HG03432 (cell line): ENCODE results near the gene SEL1L2.

Experiments used
- ATAC-seq: cut with Tn5 transposase; IDR thresholded peaks from one replicate; pipeline ENCODE4 v1.9.1; 2021; ENCODE audit warnings: mild to moderate bottlenecking, moderate library complexity; ENCODE audit not compliant: unreplicated experiment

Gene SEL1L2

GRCh38 chr20:13873831-13874230, 116.6 kb downstream of the SEL1L2 start:
- no peak for ATAC-seq

- ATAC-seq = no peak
Measured at GRCh38 chr20:13870170-13870748, 120.2 kb downstream of the SEL1L2 start.

DNA sequence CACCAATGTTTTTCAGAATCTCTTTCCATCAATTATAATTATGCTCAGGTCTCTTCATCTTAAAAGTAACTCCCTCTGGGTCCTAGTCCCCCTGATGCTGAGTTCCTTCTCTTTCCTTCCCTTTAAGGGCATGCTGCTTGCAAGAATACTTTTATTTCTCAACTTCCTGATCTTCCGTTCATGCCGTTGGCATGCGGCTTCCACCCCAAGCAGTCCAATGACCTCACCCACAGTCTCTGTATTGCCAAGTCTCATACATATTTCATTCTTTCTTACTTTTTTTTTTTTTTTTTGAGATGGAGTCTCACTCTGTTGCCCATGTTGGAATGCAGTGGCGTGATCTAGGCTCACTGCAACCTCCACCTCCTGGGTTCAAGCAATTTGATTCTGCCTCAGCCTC, 122.1 kb downstream of the SEL1L2 start:
- no peak for ATAC-seq

DNA sequence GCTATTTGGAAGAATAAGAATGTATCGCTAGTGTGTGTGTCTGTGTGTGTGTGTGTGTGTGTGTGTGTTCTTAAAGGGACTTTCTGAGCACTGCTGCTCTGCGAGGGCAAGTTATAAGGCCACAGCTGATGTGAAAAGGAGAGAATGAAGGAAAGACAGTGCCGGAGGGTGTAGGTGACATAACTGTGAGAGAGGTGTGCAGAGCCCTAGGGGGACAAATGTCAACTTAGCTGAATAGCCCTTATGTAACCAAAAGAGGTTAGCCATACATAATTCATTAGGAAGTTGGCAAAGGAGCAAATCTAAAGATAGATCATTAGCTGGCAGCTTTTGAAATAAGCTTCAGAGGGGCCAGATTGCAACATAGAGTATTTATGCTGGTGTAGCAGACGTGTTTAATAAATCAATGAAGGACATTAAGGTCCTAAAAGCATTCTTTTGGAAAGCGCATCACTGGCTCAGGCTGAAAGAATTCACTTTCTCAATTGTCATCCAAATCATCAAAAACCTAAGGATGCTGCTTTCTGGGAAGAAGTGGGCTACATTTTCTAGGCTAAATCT, 124.5 kb downstream of the SEL1L2 start:
- no peak for ATAC-seq

GRCh38 chr20:13865156-13865555, 125.3 kb downstream of the SEL1L2 start:
- no peak for ATAC-seq

DNA sequence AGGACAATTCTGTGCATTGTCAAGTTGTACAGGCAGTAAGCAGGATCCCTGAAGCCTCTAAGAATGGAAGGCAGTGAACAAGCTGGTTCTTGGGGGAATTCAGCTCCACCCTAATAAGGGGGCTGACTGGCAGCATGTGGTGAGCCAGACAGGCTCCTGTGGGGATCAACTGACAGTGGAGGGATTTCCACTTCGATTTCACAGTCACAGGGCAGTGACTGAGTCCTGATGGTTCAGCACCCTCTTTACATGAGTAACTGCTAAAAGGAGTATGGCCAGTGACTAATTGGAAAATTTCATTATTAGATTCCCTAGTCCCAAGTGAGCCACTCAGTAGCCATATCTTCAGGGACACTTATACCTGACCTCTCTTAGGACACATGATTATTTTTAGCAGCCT, 127.2 kb downstream of the SEL1L2 start:
- no peak for ATAC-seq

DNA sequence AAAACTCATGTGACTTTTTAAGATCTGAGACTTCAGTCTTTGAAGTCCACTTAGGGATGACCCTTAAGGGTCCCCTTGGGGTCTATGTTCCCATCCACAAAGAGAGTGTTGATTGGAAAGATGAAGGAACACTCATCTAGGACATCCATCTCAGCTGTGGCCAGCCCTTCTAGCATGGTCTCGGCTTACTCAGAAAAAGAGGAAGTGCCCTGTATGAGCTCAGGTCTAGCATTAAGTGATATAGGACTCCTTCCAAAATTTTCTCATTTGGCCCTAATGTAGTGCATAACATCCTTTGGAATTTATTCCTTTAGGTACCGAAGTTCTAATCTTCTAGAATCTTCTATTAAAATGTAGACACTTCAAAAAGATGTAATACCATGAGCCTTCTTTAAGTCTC, 128.2 kb downstream of the SEL1L2 start:
- no peak for ATAC-seq

DNA sequence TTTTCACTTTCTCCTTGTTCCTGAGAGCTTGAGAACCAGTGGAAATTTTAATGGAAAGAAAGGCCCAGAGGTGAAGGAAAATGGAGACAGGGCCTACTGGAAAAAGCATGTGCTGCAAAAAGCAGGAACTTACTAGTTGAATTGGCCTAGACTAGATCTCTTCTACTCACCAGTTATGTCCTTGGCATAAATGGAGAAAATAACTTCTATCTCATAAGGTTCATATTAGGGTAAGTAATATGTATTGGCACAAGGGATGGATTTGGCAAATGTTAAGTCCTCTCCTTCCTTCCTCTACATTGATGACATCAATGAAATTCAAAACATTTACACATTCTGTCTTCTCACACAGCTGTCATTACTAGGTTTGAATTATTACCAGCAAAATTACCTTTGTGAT, 131.5 kb downstream of the SEL1L2 start:
- ATAC-seq = no peak

DNA sequence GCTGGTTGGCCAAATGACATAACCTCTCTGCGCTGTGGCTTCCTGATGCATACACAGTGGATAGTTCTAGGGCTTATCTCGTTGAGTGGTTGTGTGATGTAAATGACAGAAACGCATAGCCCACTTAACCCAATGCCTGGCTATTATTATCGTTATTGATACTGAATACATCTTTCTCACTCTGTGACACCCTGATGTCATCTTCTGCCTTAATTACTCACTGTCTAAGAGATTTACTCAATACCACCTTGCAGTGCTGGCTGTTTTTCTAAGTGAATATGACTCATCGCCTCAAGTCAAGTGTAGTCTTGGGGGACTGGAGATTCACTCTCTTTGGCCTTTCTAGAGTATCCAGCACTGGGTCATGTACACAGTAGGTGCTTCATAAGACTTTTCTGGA, 132.0 kb downstream of the SEL1L2 start:
- ATAC-seq = no peak

GRCh38 chr20:13857961-13858360, 132.5 kb downstream of the SEL1L2 start:
- no peak for ATAC-seq

- no peak for ATAC-seq
Measured at GRCh38 chr20:13857304-13857703, 133.1 kb downstream of the SEL1L2 start.

DNA sequence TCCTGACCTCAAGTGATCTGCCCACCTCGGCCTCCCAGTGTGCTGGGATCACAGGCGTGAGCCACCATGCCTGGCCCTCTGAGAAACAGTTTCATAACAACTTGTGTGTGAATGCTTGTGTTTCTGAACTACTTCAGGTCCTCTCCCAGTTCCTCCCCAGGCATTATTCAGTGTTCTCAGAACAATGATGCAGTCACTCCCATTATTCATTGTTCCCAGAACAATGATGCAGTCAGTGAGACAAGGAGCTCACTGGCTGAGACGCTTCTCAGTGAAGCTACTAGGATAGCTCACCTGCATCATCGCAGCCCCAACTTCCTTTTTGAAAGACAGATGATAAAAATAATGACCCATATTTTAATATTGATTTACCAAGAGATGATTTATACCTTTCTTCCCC, 134.1 kb downstream of the SEL1L2 start:
- no peak for ATAC-seq

DNA sequence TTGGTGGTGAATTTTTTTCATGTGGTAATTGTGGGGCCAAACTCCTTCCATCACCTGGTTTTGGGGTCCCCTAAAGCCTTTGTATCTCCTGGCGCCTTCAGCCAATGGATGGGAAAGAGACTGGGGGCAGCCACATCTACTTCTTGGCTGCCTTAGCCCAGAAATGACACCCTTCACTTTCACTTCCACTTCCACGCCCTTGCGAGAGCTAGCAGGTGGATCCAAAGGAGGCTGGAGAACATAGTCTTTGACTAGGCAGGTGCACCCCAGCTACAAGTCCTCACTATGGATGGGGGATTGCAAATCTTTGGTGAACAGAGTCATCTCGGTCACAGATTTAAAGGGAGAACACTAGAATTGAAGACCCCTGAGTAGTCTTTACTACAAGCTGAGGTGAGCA, 134.8 kb downstream of the SEL1L2 start:
- ATAC-seq = no peak

DNA sequence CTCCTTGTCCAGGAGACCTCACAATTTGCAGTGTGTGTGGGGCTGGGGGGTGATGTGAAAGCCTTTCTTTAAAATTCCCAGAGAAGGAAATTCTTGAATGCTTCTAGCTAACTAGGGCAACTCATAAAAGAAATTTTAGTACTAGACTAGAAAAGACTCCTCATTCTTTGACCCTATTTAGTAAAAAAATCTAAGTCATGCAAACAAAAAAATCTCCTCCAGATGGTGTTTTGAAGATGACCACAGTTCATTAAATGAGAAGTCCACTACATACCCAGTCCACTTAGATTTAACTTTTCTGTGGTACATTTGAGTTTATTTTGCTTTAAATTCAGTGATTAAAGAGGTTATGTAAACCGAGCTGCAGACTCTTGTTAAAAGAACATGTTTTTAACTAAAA, 138.1 kb downstream of the SEL1L2 start:
- no peak for ATAC-seq

GRCh38 chr20:13851279-13851678, 139.1 kb downstream of the SEL1L2 start:
- no peak for ATAC-seq

GRCh38 chr20:13844296-13844695, 146.1 kb downstream of the SEL1L2 start:
- ATAC-seq = no peak

DNA sequence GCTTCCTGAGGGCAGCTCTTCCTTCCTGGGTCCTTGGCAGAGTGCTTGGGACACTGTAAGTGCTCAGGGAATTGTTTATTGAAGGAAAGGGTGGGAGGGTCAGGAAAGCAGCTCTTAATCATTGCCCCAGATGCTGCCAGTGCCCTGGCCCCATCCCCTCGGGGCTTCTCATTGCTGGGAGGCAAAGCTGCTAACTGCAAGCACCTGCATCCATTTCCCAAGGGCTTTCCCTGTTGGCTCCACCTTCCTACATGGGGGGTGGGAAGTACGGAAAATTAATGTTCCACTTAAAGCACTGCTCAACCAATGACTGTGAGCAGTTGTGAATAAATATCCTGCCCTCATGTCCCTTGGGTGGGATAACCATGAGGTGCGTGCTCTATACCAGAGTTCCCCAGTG, 149.2 kb downstream of the SEL1L2 start:
- ATAC-seq = no peak

DNA sequence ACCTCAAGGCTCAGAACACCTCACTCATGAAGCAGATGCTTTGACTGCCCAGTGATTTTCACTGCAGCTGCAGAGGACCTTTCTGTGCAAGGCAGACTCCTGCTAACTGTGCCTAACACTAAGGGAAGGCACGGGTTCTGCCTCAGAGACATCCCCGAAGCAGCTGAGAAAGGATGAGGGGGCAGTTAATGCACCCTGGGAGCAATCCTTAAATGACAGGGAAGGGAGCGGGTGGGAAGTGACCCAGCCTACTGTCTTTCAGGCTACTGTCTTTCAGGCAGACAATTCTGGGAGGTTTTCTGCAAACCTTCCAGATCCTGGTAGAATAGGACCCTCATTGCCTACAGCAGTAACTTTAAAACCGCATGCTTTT, 150.3 kb downstream of the SEL1L2 start:
- no peak for ATAC-seq

DNA sequence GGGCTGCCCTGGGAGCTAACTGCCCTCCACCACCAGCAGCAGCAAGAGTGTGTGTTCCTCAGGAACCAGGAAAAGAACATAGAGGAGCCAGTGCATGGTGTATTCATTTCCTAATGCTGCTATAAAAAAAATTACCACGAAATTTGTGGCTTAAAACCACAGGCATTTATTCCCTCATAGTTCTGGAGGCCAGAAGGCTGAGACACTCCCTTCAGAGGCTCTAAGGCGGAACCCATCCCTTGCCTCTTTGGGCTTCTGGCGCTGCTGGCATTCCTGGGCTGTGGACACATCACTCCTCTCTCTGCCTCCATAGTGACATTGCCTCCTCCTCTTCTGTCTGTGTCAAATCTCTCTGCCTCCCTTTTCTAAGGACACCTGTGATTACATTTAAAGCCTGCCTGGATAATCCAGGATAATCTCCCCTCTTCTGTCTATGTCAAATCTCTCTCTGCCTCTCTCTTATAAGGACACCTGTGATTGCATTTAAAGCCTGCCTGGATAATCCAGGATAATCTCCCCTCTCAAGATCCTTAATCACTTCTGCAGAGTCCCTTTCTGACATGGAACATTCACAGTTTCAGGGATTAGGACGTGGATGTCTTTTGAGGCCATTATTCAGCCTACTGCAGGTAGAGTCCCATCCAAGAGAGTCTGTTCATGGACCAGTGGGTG, 150.9 kb downstream of the SEL1L2 start:
- no peak for ATAC-seq

- ATAC-seq = no peak
Measured at GRCh38 chr20:13838664-13839063, 151.8 kb downstream of the SEL1L2 start.

DNA sequence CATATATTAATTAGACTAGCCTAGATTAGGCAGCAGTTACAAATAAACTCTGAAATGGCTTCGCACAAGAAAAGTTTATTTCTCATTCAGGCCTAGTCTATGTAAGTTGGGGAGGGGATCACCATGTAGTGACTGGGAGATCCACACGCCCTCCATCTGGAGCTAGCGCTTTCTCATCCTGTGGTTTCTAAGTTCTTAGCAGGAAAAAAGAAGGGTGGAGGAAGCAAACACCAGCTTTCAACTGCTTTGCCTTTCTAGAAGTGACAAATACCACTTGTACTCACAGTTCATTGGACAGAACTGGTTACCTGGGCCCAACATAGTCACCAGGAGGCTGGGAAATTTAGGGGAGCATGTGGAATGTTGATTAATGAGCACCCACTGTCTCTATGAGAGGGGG, 158.9 kb downstream of the SEL1L2 start:
- no peak for ATAC-seq

GRCh38 chr20:13825465-13825864, 164.9 kb downstream of the SEL1L2 start:
- ATAC-seq = no peak

DNA sequence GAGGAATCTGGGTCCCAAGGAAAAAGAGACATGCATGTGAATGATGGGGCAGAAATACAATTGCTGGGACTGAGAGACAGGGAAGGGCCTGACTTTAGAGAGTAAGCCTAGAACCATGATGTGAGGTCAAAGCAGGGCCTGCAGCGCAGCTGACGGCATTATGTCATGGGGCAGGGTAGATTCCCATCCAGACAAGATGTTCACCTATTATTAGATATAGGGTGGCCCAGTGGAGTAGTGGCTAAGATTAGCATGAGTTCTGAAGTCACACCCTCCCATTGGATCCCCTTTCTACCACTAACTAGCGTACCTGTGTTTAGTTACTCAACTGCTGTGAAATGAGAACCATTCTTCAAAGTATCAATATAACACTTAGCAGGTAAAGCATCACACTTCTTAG, 166.0 kb downstream of the SEL1L2 start:
- ATAC-seq = no peak
